Right kidney (tissue), 1 donor: ENCODE results near the gene KLHL11.
"Not testable (repeated sequence)": the region's sequence is repeated elsewhere in the genome, so short reads cannot be mapped to it uniquely, and the experiment has no call there.

Source experiments
- DNase-seq: peaks from one replicate; pipeline ENCODE4 v3.0.0-alpha.2; 2016

Gene KLHL11

DNA sequence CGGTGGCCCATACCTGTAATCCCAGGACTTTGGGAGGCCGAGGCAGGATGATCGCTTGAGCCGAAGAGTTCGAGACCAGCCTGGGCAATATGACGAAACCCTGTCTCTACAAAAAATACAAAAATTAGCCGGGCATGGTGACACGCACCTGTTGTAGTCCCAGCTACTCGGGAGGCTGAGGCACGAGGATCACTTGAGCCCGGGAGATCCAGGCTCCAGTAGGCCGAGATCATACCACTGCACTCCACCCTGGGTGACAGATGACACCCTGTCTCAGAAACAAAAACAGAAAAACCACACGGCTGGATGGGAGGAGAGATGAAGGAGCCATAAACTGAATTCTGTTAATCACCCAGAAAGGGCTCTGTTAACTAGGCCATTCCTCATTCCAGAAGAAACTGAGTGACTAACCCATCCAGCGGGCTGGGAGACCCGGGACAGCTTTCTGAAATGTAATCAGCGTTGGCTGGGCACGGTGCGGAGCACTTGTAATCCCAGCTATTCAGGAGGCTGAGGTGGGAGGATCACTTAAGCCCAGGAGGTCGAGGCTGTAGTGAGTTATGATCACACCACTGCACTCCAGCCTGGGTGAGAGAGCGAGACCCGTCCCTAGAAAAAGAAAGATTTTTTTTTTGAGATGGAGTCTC lies 28.6 kb downstream of the KLHL11 start:
- no peak for DNase-seq

- peak; percentile 89 for DNase-seq
These were observed 29.2 kb downstream of the KLHL11 start, which contains the start of gene NT5C3B for GRCh38 chr17:41835800-41836549. Gene NT5C3B, minus strand, starts transcription at chr17:41836232. Its CDS starts 39 bp downstream, at chr17:41836193.

GRCh38 chr17:41835214-41835799 lies 29.9 kb downstream of the KLHL11 start:
- no peak for DNase-seq

GRCh38 chr17:41829961-41830360 lies 35.3 kb downstream of the KLHL11 start:
- not testable (repeated sequence) for DNase-seq

- no peak for DNase-seq
These were observed 39.9 kb downstream of the KLHL11 start for GRCh38 chr17:41825175-41825845.

GRCh38 chr17:41824086-41824485 lies 41.1 kb downstream of the KLHL11 start:
- DNase-seq: no peak

GRCh38 chr17:41823580-41823979 lies 41.6 kb downstream of the KLHL11 start:
- no peak for DNase-seq

DNA sequence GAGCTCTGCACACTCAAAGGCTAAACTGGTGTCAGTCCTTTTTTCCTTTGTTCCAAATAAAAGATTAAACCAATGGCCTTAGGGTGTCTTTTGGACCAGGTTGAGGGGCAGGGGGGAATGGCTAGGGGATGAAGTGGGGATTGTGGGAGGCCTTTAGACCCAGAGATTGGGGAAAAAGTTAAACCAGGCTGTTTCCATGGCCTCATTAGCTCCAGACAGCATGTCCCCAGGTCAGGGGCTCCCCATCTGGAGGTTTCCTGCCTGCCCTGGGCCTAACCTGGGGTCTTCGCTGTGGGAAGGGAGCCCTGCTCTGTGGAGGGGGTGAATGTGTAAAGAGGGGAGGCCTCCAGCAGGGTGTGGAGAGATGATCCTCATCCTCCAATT lies 42.1 kb downstream of the KLHL11 start:
- no peak for DNase-seq

- DNase-seq: no peak
These were observed 42.7 kb downstream of the KLHL11 start for GRCh38 chr17:41822216-41823140.

GRCh38 chr17:41821776-41822175 lies 43.4 kb downstream of the KLHL11 start:
- DNase-seq: no peak

GRCh38 chr17:41818024-41818423 lies 47.2 kb downstream of the KLHL11 start:
- no peak for DNase-seq

GRCh38 chr17:41816637-41817320 lies 48.4 kb downstream of the KLHL11 start:
- no peak for DNase-seq

GRCh38 chr17:41814195-41814594 lies 51.0 kb downstream of the KLHL11 start:
- no peak for DNase-seq

GRCh38 chr17:41813699-41814124 lies 51.5 kb downstream of the KLHL11 start:
- DNase-seq: peak; percentile 40

- DNase-seq: peak; percentile 71
These were observed 52.0 kb downstream of the KLHL11 start for GRCh38 chr17:41813152-41813680.

DNA sequence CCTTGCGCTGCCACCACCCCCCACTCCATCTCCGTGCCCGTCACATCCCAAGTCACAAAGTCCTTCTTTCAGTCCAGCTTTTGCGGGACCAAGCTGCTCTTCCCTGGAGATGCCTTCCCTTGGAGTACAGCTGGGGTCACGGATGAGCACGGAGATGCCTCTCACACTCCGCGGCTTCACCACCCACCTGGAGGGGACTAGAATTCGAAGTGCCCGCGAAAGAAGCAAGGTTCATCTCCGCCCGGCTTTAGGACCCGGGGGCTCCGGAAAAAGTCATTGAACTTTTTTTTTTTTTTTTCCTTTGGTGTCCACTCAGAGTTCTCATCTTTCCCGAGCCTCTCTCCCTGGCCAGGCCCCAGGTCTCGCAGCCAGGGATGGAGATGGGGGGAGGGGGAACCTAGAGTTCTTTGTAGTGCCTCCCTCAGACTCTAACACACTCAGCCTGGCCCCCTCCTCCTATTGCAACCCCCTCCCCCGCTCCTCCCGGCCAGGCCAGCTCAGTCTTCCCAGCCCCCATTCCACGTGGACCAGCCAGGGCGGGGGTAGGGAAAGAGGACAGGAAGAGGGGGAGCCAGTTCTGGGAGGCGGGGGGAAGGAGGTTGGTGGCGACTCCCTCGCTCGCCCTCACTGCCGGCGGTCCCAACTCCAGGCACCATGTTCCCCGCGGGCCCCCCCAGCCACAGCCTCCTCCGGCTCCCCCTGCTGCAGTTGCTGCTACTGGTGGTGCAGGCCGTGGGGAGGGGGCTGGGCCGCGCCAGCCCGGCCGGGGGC lies 52.7 kb downstream of the KLHL11 start, which contains the start of gene FKBP10:
FKBP10 (plus strand) TSS at position 624 of the 771 bp plus-strand sequence; CDS start at position 655, 31 bp downstream.
- peak; percentile 88 for DNase-seq

DNA sequence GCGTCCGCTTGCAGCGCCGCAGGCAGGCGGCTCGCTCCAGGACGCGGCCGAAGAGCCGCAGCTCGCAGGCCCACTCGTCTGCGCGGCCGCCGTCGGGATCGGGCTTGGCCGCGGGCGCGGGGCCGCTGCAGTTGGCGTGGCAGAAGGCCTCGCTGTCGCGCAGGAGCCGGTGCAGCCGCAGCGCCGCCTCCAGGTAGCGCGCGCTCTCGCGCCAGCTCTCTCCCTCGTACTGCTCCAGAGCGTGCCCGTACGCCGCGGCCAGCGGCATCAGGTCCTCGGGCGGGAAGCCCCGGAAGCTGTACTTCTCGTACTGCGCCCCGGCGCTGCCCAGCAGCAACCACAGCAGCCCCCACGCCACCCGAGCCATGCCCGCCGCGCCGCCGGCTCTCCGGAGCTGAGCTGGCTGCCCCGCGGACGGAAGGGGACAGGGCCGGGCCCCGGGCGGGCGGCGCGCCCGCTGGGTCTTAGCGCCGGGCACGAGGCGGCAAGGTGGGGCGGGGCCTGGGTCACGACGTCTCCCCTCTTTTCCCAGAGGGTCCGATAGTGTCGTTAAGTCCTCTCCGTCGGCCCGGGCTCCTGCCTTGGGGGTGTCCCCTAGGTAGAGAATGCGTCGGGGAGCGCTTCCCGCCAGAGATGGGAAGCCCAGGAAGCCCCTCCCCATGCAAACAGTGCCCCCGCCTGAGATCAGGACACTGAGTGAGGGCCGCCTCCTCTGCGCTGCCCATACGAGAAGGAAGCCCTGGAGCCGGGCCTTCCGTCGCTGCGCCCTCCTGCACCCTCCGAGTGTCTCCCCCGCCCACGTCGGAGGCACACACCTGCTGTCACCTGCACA lies 53.5 kb downstream of the KLHL11 start, which contains the start of gene P3H4:
P3H4 (minus strand) TSS at position 401 of the 832 bp plus-strand sequence; CDS start at position 367, 34 bp downstream.
- DNase-seq: peak; percentile 99

- DNase-seq: peak; percentile 39
These were observed 54.3 kb downstream of the KLHL11 start for GRCh38 chr17:41810659-41811548.
